ENCODE data around the gene AP3B1.

AP3B1 gene

GRCh38 chr5:78116167-78116566 is 178.3 kb downstream of the AP3B1 start:
- no peak overlapping the region for H3K27ac ChIP-seq
- TF ChIP-seq CTCF (conservative IDR thresholded peaks at IDR 0.05), result no peak

DNA sequence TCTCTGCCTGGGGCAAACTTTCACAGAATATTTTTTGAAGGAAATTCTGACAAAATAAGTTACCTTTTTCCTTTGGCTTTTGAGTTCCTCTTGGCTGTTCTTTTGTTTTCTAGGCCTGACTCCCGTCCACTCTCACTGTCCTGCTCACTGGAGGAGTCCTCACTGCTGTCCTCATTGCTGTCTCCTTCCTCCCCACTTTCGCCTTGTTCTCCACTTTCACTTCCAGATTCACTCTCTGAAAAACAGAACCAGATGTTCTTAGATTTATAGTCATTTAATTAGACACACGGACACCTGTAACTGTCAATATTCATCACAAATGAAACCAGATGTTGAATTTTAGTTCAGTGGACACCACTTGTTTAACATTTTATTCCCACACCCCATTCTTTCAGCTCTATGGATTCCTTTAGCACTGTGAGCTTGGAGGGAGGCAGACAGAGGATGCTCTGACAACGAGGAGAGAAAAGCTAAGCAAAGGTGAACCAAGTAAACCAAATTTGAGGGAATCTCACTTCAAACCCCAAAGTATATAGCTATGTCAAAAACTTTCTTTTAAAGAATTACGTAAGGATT is 180.7 kb downstream of the AP3B1 start:
- TF ChIP-seq CTCF (conservative IDR thresholded peaks at IDR 0.05), result no peak
- H3K27ac ChIP-seq, result no peak overlapping the region

DNA sequence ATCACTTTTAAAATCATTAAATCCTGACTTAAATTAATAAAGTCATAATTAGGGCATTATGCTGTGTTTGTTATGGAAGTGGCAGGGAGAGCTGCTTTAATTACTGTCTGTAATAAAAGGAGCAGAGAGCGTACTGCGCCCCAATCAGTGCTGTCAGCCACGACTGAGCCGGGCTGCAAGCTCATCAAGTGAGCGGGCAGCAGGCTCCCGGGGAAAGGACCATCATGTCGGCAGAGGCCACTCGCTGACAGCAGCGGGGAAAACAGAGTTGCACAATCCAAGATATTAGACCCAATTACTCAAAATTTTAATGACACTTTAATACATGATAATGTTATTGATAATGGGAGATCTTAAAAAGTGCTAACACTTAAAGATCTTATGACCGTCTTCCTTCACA is 181.6 kb downstream of the AP3B1 start:
- no peak overlapping the region for H3K27ac ChIP-seq
- no peak for TF ChIP-seq CTCF (conservative IDR thresholded peaks at IDR 0.05)

- no peak for TF ChIP-seq CTCF (conservative IDR thresholded peaks at IDR 0.05)
- no peak overlapping the region for H3K27ac ChIP-seq
Observed at GRCh38 chr5:78109891-78110324, 184.6 kb downstream of the AP3B1 start.

GRCh38 chr5:78108564-78108963 is 185.9 kb downstream of the AP3B1 start:
- no peak overlapping the region for H3K27ac ChIP-seq
- no peak for TF ChIP-seq CTCF (conservative IDR thresholded peaks at IDR 0.05)

DNA sequence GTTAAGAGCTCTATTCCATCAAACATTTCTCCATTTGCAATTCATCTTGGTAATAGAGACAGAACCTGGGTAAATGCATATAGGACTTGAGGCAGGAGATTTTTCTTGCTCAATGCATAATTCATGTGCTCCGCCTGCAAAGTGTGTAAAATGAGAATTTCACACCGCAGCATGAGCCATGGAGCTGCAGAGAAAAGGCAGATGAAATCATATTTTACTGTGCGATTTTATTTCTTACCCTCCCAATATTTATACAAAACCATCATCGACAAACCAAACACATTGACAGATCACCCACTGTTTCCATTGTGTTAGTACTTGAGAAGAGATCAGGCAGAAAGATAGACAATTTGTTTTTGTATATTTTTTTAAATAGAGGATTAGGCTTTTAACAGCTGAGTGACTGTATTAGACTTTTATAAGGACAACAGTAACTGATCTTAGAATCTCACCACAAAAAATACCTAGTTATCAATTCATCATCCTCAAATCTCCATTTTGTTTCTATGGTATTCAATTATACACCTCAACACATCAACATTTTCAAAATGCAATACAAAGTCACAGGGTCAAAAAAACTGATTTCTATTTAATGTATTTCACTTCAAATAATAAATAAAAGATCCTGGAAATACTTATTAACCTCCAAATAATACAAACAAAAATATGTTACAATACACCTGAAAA is 191.1 kb downstream of the AP3B1 start:
- no peak overlapping the region for H3K27ac ChIP-seq
- TF ChIP-seq CTCF (conservative IDR thresholded peaks at IDR 0.05), result no peak

DNA sequence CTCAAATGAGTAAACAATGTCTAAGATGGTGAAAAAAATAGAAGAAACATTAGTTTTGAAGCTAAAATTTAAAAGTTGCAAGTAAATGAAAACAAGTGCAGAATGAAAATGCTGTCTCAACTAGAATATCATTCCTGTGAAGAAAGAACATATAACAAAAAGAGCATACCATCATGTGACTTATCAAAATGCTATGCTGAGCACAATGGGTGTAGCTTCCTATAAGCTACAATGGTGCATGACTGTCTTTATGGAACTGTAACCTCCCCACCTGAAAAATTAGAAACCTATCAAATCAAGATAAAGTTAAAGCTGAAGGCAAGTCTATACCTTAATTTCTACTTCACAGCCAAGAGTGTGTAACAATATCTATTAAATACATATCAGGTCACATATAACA is 192.0 kb downstream of the AP3B1 start:
- no peak for TF ChIP-seq CTCF (conservative IDR thresholded peaks at IDR 0.05)
- no peak overlapping the region for H3K27ac ChIP-seq
